Fibroblast of lung (primary cell): ENCODE measurements around the gene TMED3. TPM values are rescaled to one million over a fixed set of nuclear protein-coding genes. Genes with fewer than 3 reads are reported as not detected.

Experiments
- DNase-seq, 2 donors: peaks; one replicate each; pipeline versions ENCODE4 v3.0.0 to v3.0.0-alpha.2; 2010; ENCODE audit warnings: low read depth in 2 of 2
- H2AFZ ChIP-seq: 2 replicates; pipeline ENCODE4 v1.5.1; 2012; ENCODE audit warnings: low read length, control low read depth, inconsistent platforms
- H3K27ac ChIP-seq: 2 replicates; pipeline ENCODE4 v1.5.1; 2011; ENCODE audit warnings: low read length, control low read depth; ENCODE audit not compliant: insufficient read depth
- H3K27me3 ChIP-seq: 2 replicates; pipeline ENCODE4 v1.5.1; 2011; ENCODE audit warnings: mild to moderate bottlenecking, low read length; ENCODE audit not compliant: control insufficient read depth, insufficient read depth
- H3K36me3 ChIP-seq: 2 replicates; pipeline ENCODE4 v1.5.1; 2011; ENCODE audit warnings: low read length; ENCODE audit not compliant: control insufficient read depth, insufficient read depth
- H3K4me1 ChIP-seq: 2 replicates; pipeline ENCODE4 v1.5.1; 2011; ENCODE audit warnings: low read length; ENCODE audit not compliant: control insufficient read depth, insufficient read depth; ENCODE audit errors: extremely low read depth
- H3K4me2 ChIP-seq: 2 replicates; pipeline ENCODE4 v1.5.1; 2011; ENCODE audit warnings: low read length, control low read depth; ENCODE audit not compliant: insufficient read depth; ENCODE audit errors: extremely low read depth
- H3K4me3 ChIP-seq, 4 experiments: fragments of 200-600 bp in 1 of 4; sonication (generic) in 1 of 4; replicated peaks in 1 of 4; 2 replicates each; pipeline ENCODE4 v1.5.1; 2011 to 2016; ENCODE audit warnings: low read length in 4 of 4, low read depth in 3 of 4, mild to moderate bottlenecking in 3 of 4, control low read depth in 2 of 4, inconsistent platforms in 1 of 4, mixed read lengths in 1 of 4; ENCODE audit not compliant: insufficient read depth in 1 of 4; ENCODE audit errors: control extremely low read depth in 1 of 4
- H3K79me2 ChIP-seq: 2 replicates; pipeline ENCODE4 v1.5.1; 2012; ENCODE audit warnings: mild to moderate bottlenecking, low read length, inconsistent platforms; ENCODE audit not compliant: control insufficient read depth, insufficient read depth
- H3K9ac ChIP-seq: 2 replicates; pipeline ENCODE4 v1.5.1; 2011; ENCODE audit warnings: mild to moderate bottlenecking, low read length, control low read depth; ENCODE audit not compliant: insufficient read depth
- H3K9me3 ChIP-seq: 2 replicates; pipeline ENCODE4 v1.5.1; 2012; ENCODE audit warnings: low read depth, low read length; ENCODE audit not compliant: control insufficient read depth, insufficient read depth
- H4K20me1 ChIP-seq: 2 replicates; pipeline ENCODE4 v1.5.1; 2011; ENCODE audit warnings: low read length; ENCODE audit not compliant: control insufficient read depth, insufficient read depth; ENCODE audit errors: extremely low read depth
- CTCF ChIP-seq, 2 donors: IDR thresholded peaks in 1 of 2; conservative IDR thresholded peaks in 1 of 2; 1 replicate in 1 of 2; 2 replicates in 1 of 2; pipeline ENCODE4 v1.5.1; 2011 to 2012; ENCODE audit warnings: low read length in 2 of 2, control low read depth in 1 of 2, inconsistent platforms in 1 of 2, low read depth in 1 of 2, mild to moderate bottlenecking in 1 of 2
- EZH2 ChIP-seq: IDR thresholded peaks from 2 replicates; pipeline ENCODE4 v1.5.1; 2012; ENCODE audit warnings: low read length, control low read depth, mild to moderate bottlenecking; ENCODE audit errors: missing control alignments
- polyA plus RNA-seq, 2 donors: library from polyadenylated mRNA; depleted of rRNA in 1 of 2; stranded (reverse) in 1 of 2; unstranded in 1 of 2; fragments of >200 nt; gene quantifications; 2 replicates each; pipeline ENCODE4 v1.2.1, GENCODE V29; 2011 to 2012; ENCODE audit warnings: missing spikeins in 1 of 2
- total RNA-seq: library from RNA; depleted of rRNA; stranded (reverse); fragments of >200 nt; gene quantifications from 2 replicates; pipeline ENCODE4 v1.2.1, GENCODE V29; 2014

Gene TMED3
- total and polyA plus RNA-seq, 2 donors (not counting 1 experiment from before 2014, with no cell fraction given): 118 to 143 TPM

DNA sequence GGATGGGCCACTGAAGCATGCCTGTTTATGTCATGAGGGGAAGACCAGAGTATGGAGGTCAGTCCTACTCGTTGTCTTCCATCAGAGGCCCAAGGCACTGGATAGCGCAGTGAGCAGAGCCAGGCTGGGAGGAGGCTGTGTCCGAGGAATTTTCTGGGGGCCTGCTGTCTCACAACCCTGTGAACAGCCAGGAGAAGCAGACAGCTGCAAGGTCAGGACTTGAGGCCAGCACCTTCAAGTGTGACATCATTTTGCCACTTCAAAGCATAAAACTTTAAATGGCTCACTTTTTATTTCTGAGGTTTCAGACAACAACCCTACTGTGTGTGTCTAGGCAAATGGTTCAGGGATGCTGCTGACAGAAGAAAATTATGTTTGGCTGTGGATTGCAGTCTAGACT lies 47.2 kb downstream of the TMED3 start:
- H2AFZ ChIP-seq: no peak overlapping the region
- no peaks in the 10 kb centered on the region for H3K4me1 ChIP-seq
- H3K36me3 ChIP-seq: no peaks in the 10 kb centered on the region
- H4K20me1 ChIP-seq: no peaks in the 10 kb centered on the region
- H3K27me3 ChIP-seq: no peaks in the 10 kb centered on the region
- no peak for DNase-seq
- no peak for TF ChIP-seq EZH2
- no peak for TF ChIP-seq CTCF (conservative IDR thresholded peaks at IDR 0.05 in 1 of 2, IDR thresholded peaks at IDR 0.05 in 1 of 2; ENCODE audit: low read depth in 1 of 2, low read length in 2 of 2)
- no peak overlapping the region for H3K4me2 ChIP-seq
- H3K79me2 ChIP-seq: no peaks in the 10 kb centered on the region
- H3K9ac ChIP-seq: no peak overlapping the region
- no peak overlapping the region for H3K4me3 ChIP-seq
- no peak overlapping the region for H3K27ac ChIP-seq
- no peaks in the 10 kb centered on the region for H3K9me3 ChIP-seq

DNA sequence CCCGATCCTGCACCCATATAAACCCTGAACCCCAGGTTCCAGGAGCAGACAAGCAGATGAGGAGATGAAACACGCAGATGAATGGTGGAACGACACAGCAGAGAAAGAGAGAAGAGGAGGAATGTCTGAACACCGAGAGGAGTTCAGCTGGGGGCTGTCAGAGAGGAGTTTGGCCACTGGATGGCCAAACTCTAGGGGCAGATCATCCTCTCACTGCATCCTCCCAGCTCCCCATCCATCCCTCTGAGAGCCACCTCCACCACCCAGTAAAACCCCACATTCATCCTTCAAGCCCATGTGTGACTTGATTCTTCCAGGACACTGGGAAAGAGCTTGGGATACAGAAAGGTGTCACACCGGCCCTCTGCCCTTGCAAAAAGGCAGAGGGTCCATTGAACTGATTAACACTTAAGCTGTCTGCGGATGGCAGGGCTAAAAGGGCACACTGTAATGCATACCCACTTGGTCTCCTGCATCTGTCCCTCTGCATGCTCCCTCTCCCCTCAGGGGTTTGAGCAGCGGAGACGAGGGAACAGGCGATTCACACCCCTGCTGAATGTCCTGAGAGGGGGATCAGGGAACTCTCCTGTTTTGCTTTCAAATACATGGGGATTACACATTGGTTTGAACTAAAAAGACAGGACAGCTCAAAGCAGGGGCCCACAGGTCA lies 53.8 kb downstream of the TMED3 start:
- Histone ChIP-seq H4K20me1 (no peaks in the 10 kb centered on the region), H3K79me2 (no peaks in the 10 kb centered on the region), H3K27me3 (no peaks in the 10 kb centered on the region), H3K4me3 (no peak overlapping the region), H3K36me3 (no peaks in the 10 kb centered on the region), H2AFZ (no peak overlapping the region), H3K9me3 (no peaks in the 10 kb centered on the region), H3K4me1 (no peaks in the 10 kb centered on the region), H3K4me2 (no peak overlapping the region), H3K9ac (no peak overlapping the region), H3K27ac (no peak overlapping the region)
- DNase-seq: no peak
- TF ChIP-seq CTCF (conservative IDR thresholded peaks at IDR 0.05 in 1 of 2, IDR thresholded peaks at IDR 0.05 in 1 of 2; ENCODE audit: low read depth in 1 of 2, low read length in 2 of 2): no peak
- no peak for TF ChIP-seq EZH2

GRCh38 chr15:79365765-79366164 lies 54.9 kb downstream of the TMED3 start:
- H3K4me1 ChIP-seq: no peaks in the 10 kb centered on the region
- no peak overlapping the region for H3K4me3 ChIP-seq
- H3K27me3 ChIP-seq: no peaks in the 10 kb centered on the region
- no peaks in the 10 kb centered on the region for H3K36me3 ChIP-seq
- H3K9ac ChIP-seq: no peak overlapping the region
- TF ChIP-seq CTCF (conservative IDR thresholded peaks at IDR 0.05 in 1 of 2, IDR thresholded peaks at IDR 0.05 in 1 of 2; ENCODE audit: low read depth in 1 of 2, low read length in 2 of 2) (no peak), EZH2 (no peak)
- no peak overlapping the region for H2AFZ ChIP-seq
- no peaks in the 10 kb centered on the region for H3K9me3 ChIP-seq
- H3K4me2 ChIP-seq: no peak overlapping the region
- no peaks in the 10 kb centered on the region for H4K20me1 ChIP-seq
- no peak for DNase-seq
- H3K27ac ChIP-seq: no peak overlapping the region
- no peaks in the 10 kb centered on the region for H3K79me2 ChIP-seq
